ENCODE data around the gene ZFAND3. TPM values are rescaled to one million over a fixed set of nuclear protein-coding genes. Genes with fewer than 3 reads are reported as not detected.

Gene ZFAND3, protein sequence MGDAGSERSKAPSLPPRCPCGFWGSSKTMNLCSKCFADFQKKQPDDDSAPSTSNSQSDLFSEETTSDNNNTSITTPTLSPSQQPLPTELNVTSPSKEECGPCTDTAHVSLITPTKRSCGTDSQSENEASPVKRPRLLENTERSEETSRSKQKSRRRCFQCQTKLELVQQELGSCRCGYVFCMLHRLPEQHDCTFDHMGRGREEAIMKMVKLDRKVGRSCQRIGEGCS
- total RNA-seq, result 10 to 100 TPM; 43.5 to 73.1 (median 49.0) TPM

DNA sequence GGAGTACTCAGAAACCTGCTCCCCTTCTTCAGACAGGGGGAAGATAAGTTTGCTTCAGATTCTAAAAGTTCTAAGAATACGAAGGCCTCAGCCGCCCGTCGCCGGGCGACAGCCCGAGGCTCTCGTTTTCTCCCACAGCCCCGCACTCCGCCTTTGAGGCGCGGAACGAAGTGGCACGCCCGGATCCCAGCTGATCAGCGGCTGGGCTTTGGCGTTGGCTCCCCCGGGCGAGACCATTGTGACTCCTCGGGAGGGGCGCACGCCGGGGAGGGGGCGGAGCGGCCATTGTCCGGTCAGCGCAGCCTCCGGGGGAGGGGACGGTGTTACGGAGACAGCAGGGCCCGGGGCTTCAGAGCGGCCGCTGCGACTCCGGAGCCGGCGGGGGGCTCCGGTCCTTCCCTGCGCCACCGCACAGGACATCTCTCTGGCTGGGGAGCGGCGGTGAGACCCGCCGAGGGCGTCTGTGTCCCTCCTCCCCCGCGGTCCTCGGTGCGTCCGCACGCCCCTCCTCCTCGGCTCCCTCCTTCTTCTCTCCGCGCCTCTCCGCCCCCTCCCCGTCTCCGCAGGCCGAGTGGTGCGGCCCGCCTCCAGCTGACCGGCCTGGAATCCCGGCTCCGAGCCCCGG, at the start of gene ZFAND3:
Gene ZFAND3, plus strand, starts transcription at position 551 of the 625 bp plus-strand sequence. CDS start 219 bp downstream, outside the sequence.
- TF ChIP-seq, protein P1, sequence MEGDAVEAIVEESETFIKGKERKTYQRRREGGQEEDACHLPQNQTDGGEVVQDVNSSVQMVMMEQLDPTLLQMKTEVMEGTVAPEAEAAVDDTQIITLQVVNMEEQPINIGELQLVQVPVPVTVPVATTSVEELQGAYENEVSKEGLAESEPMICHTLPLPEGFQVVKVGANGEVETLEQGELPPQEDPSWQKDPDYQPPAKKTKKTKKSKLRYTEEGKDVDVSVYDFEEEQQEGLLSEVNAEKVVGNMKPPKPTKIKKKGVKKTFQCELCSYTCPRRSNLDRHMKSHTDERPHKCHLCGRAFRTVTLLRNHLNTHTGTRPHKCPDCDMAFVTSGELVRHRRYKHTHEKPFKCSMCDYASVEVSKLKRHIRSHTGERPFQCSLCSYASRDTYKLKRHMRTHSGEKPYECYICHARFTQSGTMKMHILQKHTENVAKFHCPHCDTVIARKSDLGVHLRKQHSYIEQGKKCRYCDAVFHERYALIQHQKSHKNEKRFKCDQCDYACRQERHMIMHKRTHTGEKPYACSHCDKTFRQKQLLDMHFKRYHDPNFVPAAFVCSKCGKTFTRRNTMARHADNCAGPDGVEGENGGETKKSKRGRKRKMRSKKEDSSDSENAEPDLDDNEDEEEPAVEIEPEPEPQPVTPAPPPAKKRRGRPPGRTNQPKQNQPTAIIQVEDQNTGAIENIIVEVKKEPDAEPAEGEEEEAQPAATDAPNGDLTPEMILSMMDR (IDR thresholded peaks at IDR 0.05; ENCODE audit: low read depth), result no peak

DNA sequence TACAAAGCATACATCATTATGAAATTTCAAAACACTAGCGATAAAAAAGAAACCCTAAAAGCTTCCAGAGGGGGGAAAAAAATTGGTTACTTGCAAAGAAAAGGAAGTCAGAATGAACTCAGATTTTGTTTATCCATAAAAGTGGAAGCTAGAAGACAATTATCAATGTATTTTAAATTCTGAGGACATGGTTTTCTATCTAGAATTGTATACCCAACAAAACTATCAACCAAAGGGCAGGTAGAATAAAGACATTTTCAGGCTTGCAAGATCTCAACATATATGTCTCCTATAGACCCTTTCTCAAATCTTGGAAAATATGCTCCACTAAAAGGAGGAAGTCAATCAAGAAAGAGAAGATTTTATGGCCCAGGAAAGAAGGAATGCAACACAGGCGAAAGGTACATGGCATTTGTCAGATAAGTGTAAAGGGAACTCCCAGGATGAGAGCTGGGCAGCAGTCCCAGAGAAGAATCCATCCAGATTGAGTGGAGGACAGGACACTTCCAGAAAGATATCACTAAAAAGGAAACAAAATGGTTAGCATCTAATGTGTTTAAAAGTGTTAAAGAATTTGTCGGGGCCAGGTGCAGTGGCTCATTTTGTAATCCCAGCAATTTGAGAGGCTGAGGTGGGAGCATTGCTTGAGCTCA, 45.4 kb upstream of the ZFAND3 start:
- TF ChIP-seq, protein P1 (IDR thresholded peaks at IDR 0.05; ENCODE audit: low read depth), result no peak

DNA sequence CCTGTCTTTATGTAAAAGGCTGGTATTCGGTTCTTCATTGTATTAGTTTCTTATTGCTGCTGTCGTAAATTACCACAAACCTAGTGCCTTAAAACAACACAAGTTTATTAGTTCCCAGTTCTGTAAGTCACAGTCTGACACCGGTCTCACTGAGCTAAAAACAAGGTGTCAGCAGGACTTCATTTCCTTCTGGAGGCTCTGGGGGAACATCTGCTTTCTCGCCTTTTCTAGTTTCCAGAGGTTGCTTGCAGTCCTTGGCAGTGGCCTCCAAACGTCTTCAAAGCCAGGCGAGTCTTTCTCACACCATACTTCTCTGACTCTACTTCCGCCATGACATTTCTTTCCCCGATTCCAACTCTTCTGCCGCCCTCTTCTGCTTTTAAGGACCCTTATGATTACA, 43.0 kb upstream of the ZFAND3 start:
- TF ChIP-seq, protein P1 (IDR thresholded peaks at IDR 0.05; ENCODE audit: low read depth), result no peak

DNA sequence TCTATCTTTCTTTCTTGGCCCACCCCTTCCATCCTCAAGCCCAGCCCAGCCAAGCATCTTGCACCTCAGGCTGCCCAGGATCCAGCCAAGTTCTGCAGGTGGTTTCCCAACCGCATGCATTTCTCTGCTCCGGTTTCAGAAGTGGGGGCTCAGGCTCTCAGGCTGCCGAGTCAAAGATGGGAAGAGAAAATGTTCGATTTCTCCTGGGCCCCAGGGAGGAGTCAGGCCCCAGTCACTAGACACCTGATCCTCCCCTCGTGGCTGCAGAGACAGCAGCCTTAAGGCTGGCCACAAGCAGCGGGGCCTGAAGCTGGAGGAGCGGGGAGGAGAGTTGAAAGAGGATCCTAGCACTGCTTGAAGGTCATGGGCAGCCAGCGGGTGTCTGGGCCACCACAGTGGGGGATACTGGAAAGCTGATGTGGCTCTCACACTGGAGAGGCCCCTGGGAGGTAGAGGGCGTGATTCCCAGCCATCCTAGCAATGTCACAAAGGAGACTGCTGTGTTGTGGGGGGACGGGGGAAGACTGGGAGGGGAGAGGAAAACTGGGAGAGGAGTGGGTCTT, 42.2 kb upstream of the ZFAND3 start:
- TF ChIP-seq, protein P1 (IDR thresholded peaks at IDR 0.05; ENCODE audit: low read depth), result no peak

DNA sequence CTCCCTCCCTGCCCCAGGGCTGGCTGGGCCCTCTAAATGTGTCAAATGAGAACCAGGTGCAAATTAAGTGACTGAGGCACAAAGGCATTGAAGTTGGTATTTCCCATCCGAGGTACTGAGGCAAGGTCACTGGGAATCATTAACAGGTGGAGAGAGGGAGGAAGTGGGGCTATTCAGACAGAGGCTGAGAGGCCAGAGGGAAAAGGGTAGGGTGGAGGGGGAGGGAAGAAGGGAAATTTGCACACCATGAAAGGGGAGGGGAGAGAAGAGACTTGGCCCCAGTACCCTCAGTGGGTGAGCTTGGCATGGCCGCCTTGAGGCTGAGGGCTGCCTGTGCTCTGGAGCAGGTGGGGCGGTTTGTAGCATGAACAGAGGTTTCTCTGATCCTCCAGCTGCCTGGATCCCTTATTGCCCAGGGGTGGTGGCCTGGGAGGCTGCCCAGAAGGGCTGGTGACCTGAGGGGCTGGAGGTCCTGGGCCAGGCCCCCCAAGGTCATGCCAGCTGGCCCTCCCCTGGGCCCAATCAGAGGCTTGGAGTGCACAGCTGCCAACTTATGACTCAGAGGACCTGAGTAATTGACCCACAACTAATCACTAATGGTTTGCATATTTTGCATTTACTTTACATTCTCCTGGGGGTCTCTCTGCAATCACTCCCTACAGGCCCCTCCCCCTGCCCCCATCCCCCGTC, 40.3 kb upstream of the ZFAND3 start:
- TF ChIP-seq, protein P1 (IDR thresholded peaks at IDR 0.05; ENCODE audit: low read depth), result no peak

DNA sequence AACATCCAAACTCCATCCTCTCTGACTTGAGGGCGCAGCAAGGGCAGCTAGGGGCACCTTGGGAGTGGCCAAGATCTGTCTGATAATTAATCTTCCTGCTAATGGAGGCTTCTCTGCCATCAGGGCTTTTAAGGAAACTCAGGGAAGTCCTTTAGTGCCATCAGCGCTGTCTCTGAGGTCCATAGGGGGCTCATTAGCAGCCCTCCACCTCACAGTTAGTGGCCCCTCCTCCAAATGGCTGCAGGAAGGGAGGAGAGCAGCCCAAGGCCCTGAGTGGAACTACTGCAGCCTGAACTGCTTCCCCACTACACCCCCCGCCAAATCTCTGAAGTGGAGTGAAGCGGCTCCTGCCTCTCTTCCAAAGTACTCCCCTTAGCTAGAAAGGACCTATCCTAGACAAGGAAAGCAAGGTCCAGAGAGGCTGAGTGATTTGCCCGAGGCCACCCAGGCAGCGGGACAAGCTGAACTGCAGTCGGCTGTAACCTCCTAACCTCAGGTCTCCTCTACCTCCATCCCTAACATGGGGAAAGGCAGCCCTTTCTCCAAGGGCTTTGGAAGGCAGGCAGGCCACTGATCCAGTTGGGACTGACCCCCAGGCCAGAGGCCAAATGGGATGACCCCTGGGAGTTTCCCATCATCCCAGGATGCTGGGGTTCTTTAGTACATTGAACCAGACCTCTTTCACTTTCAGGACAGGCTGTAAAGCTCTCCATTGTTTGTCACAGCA, 39.5 kb upstream of the ZFAND3 start:
- TF ChIP-seq, protein P1 (IDR thresholded peaks at IDR 0.05; ENCODE audit: low read depth), result no peak
